Tibial nerve (tissue), 3 donors: ENCODE measurements around the gene SMOC1.

Experiments
- CTCF ChIP-seq, 5 experiments: fragments of 200-600 bp in 3 of 5; fragments of 450-650 bp in 2 of 5; sonication (generic) in 3 of 5; IDR thresholded peaks; one replicate each; pipeline ENCODE4 v1.5.1; 2016 to 2019; ENCODE audit warnings: antibody characterized with exemption in 5 of 5, mild to moderate bottlenecking in 3 of 5, moderate library complexity in 2 of 5
- POLR2A ChIP-seq, 2 donors: fragments of 450-650 bp; IDR thresholded peaks; one replicate each; pipeline ENCODE4 v1.6.1; 2017; ENCODE audit warnings: antibody characterized with exemption in 2 of 2, mild to moderate bottlenecking in 2 of 2, moderate library complexity in 2 of 2

GRCh38 chr14:69860221-69860620 lies 19.0 kb upstream of the SMOC1 start:
- TF ChIP-seq CTCF (IDR thresholded peaks at IDR 0.05), result no peak
- no peak for TF ChIP-seq POLR2A (IDR thresholded peaks at IDR 0.05)
